Activated naive CD8-positive, alpha-beta T cell treated with anti-CD3 and anti-CD28 coated beads, Interleukin-2, amount 50 U/mL, for 24 hours (primary cell): ENCODE measurements around the gene ST8SIA5.

Experiments
- ATAC-seq: fragments of 150-1000 bp; cut with Tn5 transposase; one replicate; pipeline ENCODE4 v1.10.0; 2021
- DNase-seq: peaks from one replicate; pipeline ENCODE4 v3.0.0; 2021
- H3K27ac Mint-ChIP-seq: one replicate; pipeline ENCODE4 v1.8.0; 2021; ENCODE audit warnings: mild to moderate bottlenecking, mixed read lengths
- H3K27me3 Mint-ChIP-seq: one replicate; pipeline ENCODE4 v1.8.0; 2021; ENCODE audit warnings: mixed read lengths
- H3K36me3 Mint-ChIP-seq: one replicate; pipeline ENCODE4 v1.8.0; 2021; ENCODE audit warnings: low read depth, mixed read lengths
- H3K4me1 Mint-ChIP-seq: one replicate; pipeline ENCODE4 v1.8.0; 2021; ENCODE audit warnings: mixed read lengths
- H3K4me3 Mint-ChIP-seq: one replicate; pipeline ENCODE4 v1.8.0; 2021; ENCODE audit warnings: mild to moderate bottlenecking, moderate library complexity, mixed read lengths
- H3K9me3 Mint-ChIP-seq: one replicate; pipeline ENCODE4 v1.8.0; 2021; ENCODE audit warnings: mixed read lengths

ST8SIA5 gene

GRCh38 chr18:46728219-46728930 is 28.5 kb downstream of the ST8SIA5 start:
- Mint-ChIP-seq H3K4me3 (no peak overlapping the region), H3K9me3 (peaks cover 9% of the 10 kb centered on the region), H3K27ac (no peak overlapping the region), H3K27me3 (peaks cover 1% of the 10 kb centered on the region), H3K36me3 (no peaks in the 10 kb centered on the region), H3K4me1 (no peaks in the 10 kb centered on the region)
- DNase-seq, result no peak
- ATAC-seq, result no peak

GRCh38 chr18:46727177-46727576 is 29.7 kb downstream of the ST8SIA5 start:
- H3K36me3 Mint-ChIP-seq, result no peaks in the 10 kb centered on the region
- no peaks in the 10 kb centered on the region for H3K4me1 Mint-ChIP-seq
- H3K27me3 Mint-ChIP-seq, result peaks cover 1% of the 10 kb centered on the region
- DNase-seq (no peak), ATAC-seq (no peak)
- peaks cover 9% of the 10 kb centered on the region for H3K9me3 Mint-ChIP-seq
- no peak overlapping the region for H3K4me3 Mint-ChIP-seq
- no peak overlapping the region for H3K27ac Mint-ChIP-seq

- DNase-seq, result no peak
- Mint-ChIP-seq H3K9me3 (peaks cover 9% of the 10 kb centered on the region), H3K4me3 (no peak overlapping the region)
These were observed 31.5 kb downstream of the ST8SIA5 start for GRCh38 chr18:46725310-46725709.

GRCh38 chr18:46723856-46724415 is 32.9 kb downstream of the ST8SIA5 start:
- peaks cover under 1% of the 10 kb centered on the region for H3K9me3 Mint-ChIP-seq

More at GRCh38 chr18:46725310-46725709, 31.5 kb downstream of the ST8SIA5 start:
- no peaks in the 10 kb centered on the region for H3K36me3 Mint-ChIP-seq
- no peak for ATAC-seq
- H3K4me1 Mint-ChIP-seq, result no peaks in the 10 kb centered on the region
- H3K27me3 Mint-ChIP-seq, result peaks cover 1% of the 10 kb centered on the region
- no peak overlapping the region for H3K27ac Mint-ChIP-seq

GRCh38 chr18:46722051-46722450 is 34.8 kb downstream of the ST8SIA5 start:
- ATAC-seq, result no peak
- H3K27me3 Mint-ChIP-seq, result peaks cover 4% of the 10 kb centered on the region
- no peak for DNase-seq
- no peaks in the 10 kb centered on the region for H3K9me3 Mint-ChIP-seq
- no peak overlapping the region for H3K4me3 Mint-ChIP-seq
- H3K36me3 Mint-ChIP-seq, result no peaks in the 10 kb centered on the region
- H3K27ac Mint-ChIP-seq, result no peak overlapping the region
- H3K4me1 Mint-ChIP-seq, result no peaks in the 10 kb centered on the region

More at GRCh38 chr18:46723856-46724415, 32.9 kb downstream of the ST8SIA5 start:
- H3K36me3 Mint-ChIP-seq, result no peaks in the 10 kb centered on the region
- H3K4me3 Mint-ChIP-seq, result no peak overlapping the region
- no peaks in the 10 kb centered on the region for H3K4me1 Mint-ChIP-seq
- no peaks in the 10 kb centered on the region for H3K27me3 Mint-ChIP-seq
- ATAC-seq, result no peak
- DNase-seq, result no peak
- H3K27ac Mint-ChIP-seq, result no peak overlapping the region

GRCh38 chr18:46721331-46721730 is 35.5 kb downstream of the ST8SIA5 start:
- H3K9me3 Mint-ChIP-seq, result no peaks in the 10 kb centered on the region
- no peak overlapping the region for H3K4me3 Mint-ChIP-seq

GRCh38 chr18:46720521-46720920 is 36.3 kb downstream of the ST8SIA5 start:
- Mint-ChIP-seq H3K4me1 (no peaks in the 10 kb centered on the region), H3K4me3 (no peak overlapping the region), H3K27ac (no peak overlapping the region), H3K9me3 (no peaks in the 10 kb centered on the region), H3K27me3 (peaks cover 4% of the 10 kb centered on the region), H3K36me3 (no peaks in the 10 kb centered on the region)
- DNase-seq, result no peak
- ATAC-seq, result no peak

More at GRCh38 chr18:46721331-46721730, 35.5 kb downstream of the ST8SIA5 start:
- ATAC-seq (no peak), DNase-seq (no peak)
- no peak overlapping the region for H3K27ac Mint-ChIP-seq
- peaks cover 4% of the 10 kb centered on the region for H3K27me3 Mint-ChIP-seq
- no peaks in the 10 kb centered on the region for H3K36me3 Mint-ChIP-seq
- H3K4me1 Mint-ChIP-seq, result no peaks in the 10 kb centered on the region

GRCh38 chr18:46720092-46720491 is 36.8 kb downstream of the ST8SIA5 start:
- no peaks in the 10 kb centered on the region for H3K4me1 Mint-ChIP-seq
- ATAC-seq, result no peak
- H3K27me3 Mint-ChIP-seq, result peaks cover 4% of the 10 kb centered on the region
- DNase-seq, result no peak
- H3K9me3 Mint-ChIP-seq, result no peaks in the 10 kb centered on the region
- no peak overlapping the region for H3K27ac Mint-ChIP-seq
- no peaks in the 10 kb centered on the region for H3K36me3 Mint-ChIP-seq
- H3K4me3 Mint-ChIP-seq, result no peak overlapping the region

GRCh38 chr18:46719388-46719787 is 37.5 kb downstream of the ST8SIA5 start:
- Mint-ChIP-seq H3K27ac (no peak overlapping the region), H3K27me3 (peaks cover 4% of the 10 kb centered on the region), H3K36me3 (no peaks in the 10 kb centered on the region), H3K9me3 (no peaks in the 10 kb centered on the region), H3K4me1 (no peaks in the 10 kb centered on the region), H3K4me3 (no peak overlapping the region)
- DNase-seq (no peak), ATAC-seq (no peak)

- ATAC-seq, result no peak
- Mint-ChIP-seq H3K27ac (no peak overlapping the region), H3K4me1 (no peaks in the 10 kb centered on the region), H3K9me3 (no peaks in the 10 kb centered on the region), H3K4me3 (no peak overlapping the region), H3K36me3 (no peaks in the 10 kb centered on the region), H3K27me3 (peaks cover 4% of the 10 kb centered on the region)
- DNase-seq, result no peak
These were observed 38.1 kb downstream of the ST8SIA5 start for GRCh38 chr18:46718501-46719341.

- ATAC-seq (no peak), DNase-seq (no peak)
- H3K36me3 Mint-ChIP-seq, result no peaks in the 10 kb centered on the region
- no peak overlapping the region for H3K27ac Mint-ChIP-seq
- no peaks in the 10 kb centered on the region for H3K9me3 Mint-ChIP-seq
- peaks cover 4% of the 10 kb centered on the region for H3K27me3 Mint-ChIP-seq
- H3K4me1 Mint-ChIP-seq, result no peaks in the 10 kb centered on the region
- H3K4me3 Mint-ChIP-seq, result no peak overlapping the region
These were observed 40.0 kb downstream of the ST8SIA5 start for GRCh38 chr18:46716827-46717226.

GRCh38 chr18:46716336-46716735 is 40.5 kb downstream of the ST8SIA5 start:
- Mint-ChIP-seq H3K27ac (no peak overlapping the region), H3K4me1 (no peaks in the 10 kb centered on the region), H3K27me3 (peaks cover 4% of the 10 kb centered on the region), H3K36me3 (no peaks in the 10 kb centered on the region), H3K4me3 (no peak overlapping the region), H3K9me3 (no peaks in the 10 kb centered on the region)
- no peak for ATAC-seq
- DNase-seq, result no peak

- Mint-ChIP-seq H3K4me3 (no peak overlapping the region), H3K27ac (no peak overlapping the region), H3K36me3 (no peaks in the 10 kb centered on the region), H3K9me3 (no peaks in the 10 kb centered on the region), H3K4me1 (no peaks in the 10 kb centered on the region), H3K27me3 (peaks cover 4% of the 10 kb centered on the region)
- no peak for ATAC-seq
- DNase-seq, result no peak
These were observed 41.8 kb downstream of the ST8SIA5 start for GRCh38 chr18:46715062-46715461.

GRCh38 chr18:46712406-46712805 is 44.4 kb downstream of the ST8SIA5 start:
- Mint-ChIP-seq H3K9me3 (no peaks in the 10 kb centered on the region), H3K36me3 (no peaks in the 10 kb centered on the region), H3K27ac (no peak overlapping the region), H3K27me3 (peaks cover under 1% of the 10 kb centered on the region), H3K4me1 (no peaks in the 10 kb centered on the region), H3K4me3 (no peak overlapping the region)
- ATAC-seq, result no peak
- no peak for DNase-seq

- Mint-ChIP-seq H3K4me3 (no peak overlapping the region), H3K4me1 (no peaks in the 10 kb centered on the region)
These were observed 45.4 kb downstream of the ST8SIA5 start for GRCh38 chr18:46711444-46711863.

More at GRCh38 chr18:46711444-46711863, 45.4 kb downstream of the ST8SIA5 start:
- H3K9me3 Mint-ChIP-seq, result no peaks in the 10 kb centered on the region
- ATAC-seq (no peak), DNase-seq (no peak)
- no peaks in the 10 kb centered on the region for H3K27me3 Mint-ChIP-seq
- H3K27ac Mint-ChIP-seq, result no peak overlapping the region
- H3K36me3 Mint-ChIP-seq, result no peaks in the 10 kb centered on the region
